Kidney epithelial cell (primary cell): ENCODE results near the gene KDM5B. TPM values are rescaled to one million over a fixed set of nuclear protein-coding genes. Genes with fewer than 3 reads are reported as not detected.
A peak's percentile ranks its signal among the peaks of the same experiment; 100 is the strongest.

Experiments
- DNase-seq: peaks from one replicate; pipeline ENCODE4 v3.0.0-alpha.2; 2010; ENCODE audit warnings: low read depth
- H3K27me3 ChIP-seq: 2 replicates; pipeline ENCODE4 v1.6.0; 2011; ENCODE audit warnings: low read length; ENCODE audit not compliant: control insufficient read depth, insufficient read depth
- H3K36me3 ChIP-seq: 2 replicates; pipeline ENCODE4 v1.5.1; 2011; ENCODE audit warnings: low read length; ENCODE audit not compliant: control insufficient read depth, insufficient read depth
- H3K4me3 ChIP-seq: 2 replicates; pipeline ENCODE4 v1.5.1; 2011; ENCODE audit warnings: low read depth, mild to moderate bottlenecking, control low read depth, low read length
- total RNA-seq: library from RNA; depleted of rRNA; stranded (reverse); fragments of >200 nt; gene quantifications from 2 replicates; pipeline ENCODE4 v1.2.3, GENCODE V29; 2015
- TF ChIP-seq, protein P1 (sequence below): IDR thresholded peaks from 2 replicates; pipeline ENCODE4 v1.5.1; 2011; ENCODE audit warnings: mild to moderate bottlenecking, moderate library complexity, low read length, control low read depth, inconsistent platforms; ENCODE audit not compliant: insufficient read depth, poor library complexity, severe bottlenecking

KDM5B gene
- total RNA-seq, 1 donor from 2014 or later: 70.7 TPM

GRCh38 chr1:202805886-202806844 is 2.1 kb downstream of the KDM5B start:
- DNase-seq: no peak

DNA sequence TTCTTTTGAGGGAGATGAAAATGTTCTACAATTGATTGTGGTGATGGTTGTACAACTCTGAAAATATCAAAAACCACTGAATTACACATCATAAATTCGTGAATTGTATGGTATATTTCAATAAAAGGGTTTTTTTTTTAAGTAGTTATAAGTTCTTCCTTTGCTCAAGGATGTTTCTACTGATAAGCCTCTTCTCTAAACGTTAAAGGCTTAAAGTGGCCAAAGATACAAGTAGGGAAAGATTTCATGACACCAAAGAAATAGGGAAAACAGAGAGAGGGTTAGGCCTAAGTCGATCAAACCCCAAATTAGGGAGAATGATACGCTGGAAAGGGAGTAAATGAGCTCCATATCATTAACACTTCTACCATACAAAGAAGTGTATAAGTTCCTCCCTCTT is 4.1 kb downstream of the KDM5B start:
- Histone ChIP-seq H3K27me3 (no peaks in the 10 kb centered on the region), H3K4me3 (no peak overlapping the region), H3K36me3 (no peaks in the 10 kb centered on the region)
- no peak for DNase-seq
- TF ChIP-seq, protein P1, sequence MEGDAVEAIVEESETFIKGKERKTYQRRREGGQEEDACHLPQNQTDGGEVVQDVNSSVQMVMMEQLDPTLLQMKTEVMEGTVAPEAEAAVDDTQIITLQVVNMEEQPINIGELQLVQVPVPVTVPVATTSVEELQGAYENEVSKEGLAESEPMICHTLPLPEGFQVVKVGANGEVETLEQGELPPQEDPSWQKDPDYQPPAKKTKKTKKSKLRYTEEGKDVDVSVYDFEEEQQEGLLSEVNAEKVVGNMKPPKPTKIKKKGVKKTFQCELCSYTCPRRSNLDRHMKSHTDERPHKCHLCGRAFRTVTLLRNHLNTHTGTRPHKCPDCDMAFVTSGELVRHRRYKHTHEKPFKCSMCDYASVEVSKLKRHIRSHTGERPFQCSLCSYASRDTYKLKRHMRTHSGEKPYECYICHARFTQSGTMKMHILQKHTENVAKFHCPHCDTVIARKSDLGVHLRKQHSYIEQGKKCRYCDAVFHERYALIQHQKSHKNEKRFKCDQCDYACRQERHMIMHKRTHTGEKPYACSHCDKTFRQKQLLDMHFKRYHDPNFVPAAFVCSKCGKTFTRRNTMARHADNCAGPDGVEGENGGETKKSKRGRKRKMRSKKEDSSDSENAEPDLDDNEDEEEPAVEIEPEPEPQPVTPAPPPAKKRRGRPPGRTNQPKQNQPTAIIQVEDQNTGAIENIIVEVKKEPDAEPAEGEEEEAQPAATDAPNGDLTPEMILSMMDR: no peak

More at GRCh38 chr1:202805886-202806844, 2.1 kb downstream of the KDM5B start:
- TF ChIP-seq, protein P1: no peak
- H3K4me3 ChIP-seq: peak overlapping the region; percentile 96
- H3K27me3 ChIP-seq: no peaks in the 10 kb centered on the region
- H3K36me3 ChIP-seq: no peaks in the 10 kb centered on the region

- no peaks in the 10 kb centered on the region for H3K36me3 ChIP-seq
- no peak overlapping the region for H3K4me3 ChIP-seq
- TF ChIP-seq, protein P1: no peak
- H3K27me3 ChIP-seq: no peaks in the 10 kb centered on the region
- DNase-seq: no peak
Observed at GRCh38 chr1:202802998-202803932, 5.0 kb downstream of the KDM5B start.

DNA sequence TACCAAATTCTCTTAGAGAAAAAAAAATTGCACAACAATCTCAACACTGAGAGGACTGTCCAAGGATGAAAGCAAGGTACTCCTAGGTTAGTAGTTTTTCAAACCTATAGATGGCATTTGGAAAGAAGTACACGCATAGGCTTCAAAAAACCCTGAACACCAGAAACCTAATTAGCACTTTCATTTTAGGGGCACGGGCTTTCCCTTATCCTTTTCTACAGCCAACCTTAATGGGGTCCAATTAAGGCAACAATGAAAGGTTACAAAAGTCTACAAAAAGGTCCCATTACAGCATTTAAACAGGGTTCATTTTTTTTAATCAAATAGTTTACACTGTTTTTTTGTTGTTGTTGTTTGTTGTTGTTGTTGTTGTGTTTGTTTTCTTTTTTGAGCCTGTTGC is 6.2 kb downstream of the KDM5B start:
- Histone ChIP-seq H3K27me3 (no peaks in the 10 kb centered on the region), H3K36me3 (no peaks in the 10 kb centered on the region), H3K4me3 (no peak overlapping the region)
- TF ChIP-seq, protein P1: no peak
- no peak for DNase-seq

DNA sequence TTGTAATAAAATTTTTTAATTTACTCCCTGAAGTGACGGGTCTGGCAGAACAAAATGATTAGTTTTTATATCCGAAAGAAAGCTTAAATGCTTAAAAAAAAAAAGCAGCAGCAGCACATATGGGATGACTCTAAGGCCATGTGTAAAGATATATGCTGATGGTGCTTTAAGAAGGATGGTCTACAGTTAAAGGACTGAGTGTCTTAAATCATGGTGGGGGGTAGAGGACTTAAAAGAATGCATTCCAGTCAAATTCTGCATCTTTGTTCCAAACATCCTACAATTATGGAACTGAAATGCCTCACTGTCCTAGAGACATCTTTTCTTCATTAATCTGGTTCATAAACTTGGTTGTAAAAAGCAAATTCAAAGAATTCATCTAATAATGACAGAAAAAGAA is 7.0 kb downstream of the KDM5B start:
- H3K4me3 ChIP-seq: no peak overlapping the region
- DNase-seq: no peak
- H3K27me3 ChIP-seq: no peaks in the 10 kb centered on the region
- no peaks in the 10 kb centered on the region for H3K36me3 ChIP-seq
- TF ChIP-seq, protein P1: no peak
